Psoas muscle (tissue), 8 donors: ENCODE results near the gene MET. TPM values are rescaled to one million over a fixed set of nuclear protein-coding genes. Genes with fewer than 3 reads are reported as not detected.

Experiments
- ATAC-seq, 4 donors: fragments of 200-7000 bp; cut with Tn5 transposase; one replicate each; pipeline ENCODE4 v1.9.1; 2020; ENCODE audit warnings: moderate library complexity in 3 of 4, mild to moderate bottlenecking in 2 of 4
- DNase-seq, 2 donors: peaks; one replicate each; pipeline ENCODE4 v3.0.0-alpha.2; 2020
- H3K27ac ChIP-seq: fragments of 200-600 bp; one replicate; pipeline ENCODE4 v1.8.0; 2022
- H3K27me3 ChIP-seq, 3 donors: fragments of 200-600 bp in 1 of 3; one replicate each; pipeline versions ENCODE4 v1.6.1 to v1.8.0; 2013 to 2022; ENCODE audit warnings: low read length in 2 of 3, mild to moderate bottlenecking in 2 of 3, moderate library complexity in 1 of 3; ENCODE audit not compliant: insufficient read depth in 3 of 3
- H3K36me3 ChIP-seq, 2 donors: fragments of 200-600 bp in 1 of 2; one replicate each; pipeline versions ENCODE4 v1.6.1 to v1.8.0; 2013 to 2022; ENCODE audit warnings: low read depth in 1 of 2, mild to moderate bottlenecking in 1 of 2, moderate library complexity in 1 of 2; ENCODE audit not compliant: insufficient read depth in 1 of 2
- H3K4me1 ChIP-seq: fragments of 200-600 bp; one replicate; pipeline ENCODE4 v1.8.0; 2022
- H3K4me3 ChIP-seq: fragments of 200-600 bp; one replicate; pipeline ENCODE4 v1.8.0; 2022; ENCODE audit warnings: mild to moderate bottlenecking
- H3K9me3 ChIP-seq: fragments of 200-600 bp; one replicate; pipeline ENCODE4 v1.8.0; 2022
- CTCF ChIP-seq: fragments of 200-600 bp; IDR thresholded peaks from one replicate; pipeline ENCODE4 v1.8.0; 2022; ENCODE audit warnings: antibody characterized with exemption
- WGBS, 3 donors: extraction: QIAGEN DNeasy Blood & Tissue Kit; methylation state at CpG; one replicate each; pipeline versions ENCODE4 v1.1.6 to v1.1.7; 2013; 5-methylcytosine and 5-hydroxymethylcytosine counted together
- intact Hi-C, 2 donors: fragments of 100-400 bp; cut with DNase I; formaldehyde crosslinking; loops; one replicate each; pipeline versions ENCODE4 v1.11.0 to v1.14.2; 2022
- polyA plus RNA-seq, 3 donors: library from polyadenylated mRNA; stranded (reverse); fragments of 200-250 nt; gene quantifications; one replicate each; pipeline ENCODE4 v1.2.3, GENCODE V29; 2013
- total RNA-seq, 4 donors: library from RNA; stranded (reverse); fragmentation: NEBNext Ultra II Directional in 2 of 4; extraction: Animal tissue kit (Norgen Biotek cat#: 25700) in 2 of 4; gene quantifications; one replicate each; pipeline versions ENCODE4 v1.2.1 to v1.2.4, GENCODE V29; 2021 to 2023
- donor health status: healthy with polysubstance abuse.
- donor health status: DM: no; HTN: no; CAD: no; lungs with moderate emphysema.
- donor health status: Bipolar disorder and iron deficiency.
- donor health status: healthy.
- donor health status: DM: yes; HTN: yes; CAD: no.
- donor health status: DM: no; HTN: no; CAD: no.
- donor health status: DM: no; HTN: no; CAD: no.
- donor health status: DM: yes; HTN: yes; CAD: no.

The MET gene
- total and polyA plus RNA-seq, 7 donors, result 5.9 to 84.1 (median 23.2) TPM

- TF ChIP-seq CTCF, result no peak
- Histone ChIP-seq H3K27ac (peak overlapping the region; percentile 12), H3K36me3 (no peaks in the 10 kb centered on the region), H3K4me1 (peaks cover 36% of the 10 kb centered on the region), H3K4me3 (no peak overlapping the region), H3K27me3 (no peaks in the 10 kb centered on the region), H3K9me3 (no peaks in the 10 kb centered on the region)
- WGBS, 3 donors, result 60 to 73% (median 63%) methylated on average over 3 of the region's 3 CpGs
- intact Hi-C loops, result no loop called here
- DNase-seq (no peak), ATAC-seq (peak in 2 of 4 donors; percentile 9 to 35)
Observed at GRCh38 chr7:116727432-116728009, 55.5 kb downstream of the MET start.

DNA sequence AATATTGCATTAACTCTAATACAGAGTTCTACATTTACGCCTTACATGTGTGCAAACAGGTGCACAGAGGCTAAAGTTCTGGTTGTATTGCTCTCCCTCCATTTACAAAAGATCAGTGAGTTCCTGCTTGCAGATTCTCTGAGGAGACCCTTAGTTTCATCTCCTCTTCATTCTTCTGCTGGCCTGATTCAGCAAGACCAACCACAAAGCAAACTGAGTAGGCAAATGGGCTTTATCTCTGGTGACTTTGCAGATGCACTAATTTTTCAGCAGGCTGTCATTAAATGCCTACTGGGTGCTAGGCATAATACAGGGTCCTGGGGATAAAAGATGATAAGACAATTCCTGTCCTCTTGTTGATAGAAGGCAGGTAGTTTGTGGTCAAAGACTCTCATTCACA, 56.4 kb downstream of the MET start:
- no peak overlapping the region for H3K27ac ChIP-seq
- WGBS, 3 donors, result 82 to 100% (median 91%) methylated on average over 1 of the region's 1 CpG
- H3K4me1 ChIP-seq, result peaks cover 41% of the 10 kb centered on the region
- no peaks in the 10 kb centered on the region for H3K27me3 ChIP-seq
- no peak for TF ChIP-seq CTCF
- no peaks in the 10 kb centered on the region for H3K36me3 ChIP-seq
- no peak for DNase-seq
- no peaks in the 10 kb centered on the region for H3K9me3 ChIP-seq
- no peak overlapping the region for H3K4me3 ChIP-seq
- intact Hi-C loops, result no loop called here
- no peak for ATAC-seq

DNA sequence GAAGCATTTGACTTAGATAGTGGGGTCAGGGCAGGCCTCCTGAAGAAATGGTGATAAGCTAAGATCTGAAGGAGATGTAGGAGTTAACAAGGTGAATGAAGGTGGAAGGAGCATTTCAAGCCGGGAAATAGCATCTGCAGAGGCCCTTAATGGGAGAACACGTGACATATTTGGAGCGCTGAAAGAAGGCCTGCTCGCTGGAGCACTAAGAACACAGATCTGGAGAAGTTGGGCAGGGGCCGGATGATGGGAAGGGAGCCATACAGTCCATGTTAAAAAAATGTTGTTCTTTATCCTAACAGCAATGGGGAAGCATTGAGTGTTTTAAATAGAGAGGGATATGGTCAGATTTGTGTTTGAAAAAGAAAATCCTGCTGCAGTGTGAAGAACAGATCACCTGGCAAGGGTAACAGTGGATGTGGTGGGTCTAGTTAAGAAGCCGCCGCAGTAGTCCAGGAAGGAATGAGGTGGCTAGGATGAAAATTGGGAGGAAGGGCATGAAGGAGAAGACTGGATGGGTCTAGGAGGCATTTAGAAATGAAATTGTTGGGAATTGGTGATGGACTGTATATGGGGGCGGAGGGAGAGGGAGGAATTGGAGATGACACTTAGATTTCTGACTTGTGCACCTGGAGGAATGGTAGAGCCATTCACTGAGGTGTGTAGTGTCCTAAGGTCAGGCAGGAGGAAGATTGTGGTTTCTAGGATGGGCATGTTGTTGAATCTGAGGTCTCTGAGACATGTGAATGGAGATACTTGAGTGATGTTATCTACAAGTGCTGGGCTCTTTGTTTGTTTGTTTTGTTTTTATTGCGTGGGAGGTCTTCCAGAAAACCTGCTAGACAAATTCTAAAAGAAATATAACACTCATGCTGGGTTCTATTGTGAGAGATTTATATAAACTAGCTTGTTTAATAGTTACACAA, 58.4 kb downstream of the MET start:
- H3K27me3 ChIP-seq, result no peaks in the 10 kb centered on the region
- DNase-seq (no peak), ATAC-seq (no peak)
- no peak overlapping the region for H3K27ac ChIP-seq
- peaks cover 52% of the 10 kb centered on the region for H3K4me1 ChIP-seq
- intact Hi-C loops, result loop anchor here in 1 of 2 donors (5.0 kb wide), 1 partner anchor 47 kb away; no protein-coding TSS in a partner anchor
- WGBS, 3 donors, result 90 to 95% (median 91%) methylated on average over 9 of the region's 9 CpGs
- peak overlapping the region; percentile 5 for H3K4me3 ChIP-seq
- peaks cover 0 to 3% of the 10 kb centered on the region in 2 donors for H3K36me3 ChIP-seq
- no peak for TF ChIP-seq CTCF
- no peaks in the 10 kb centered on the region for H3K9me3 ChIP-seq

- Histone ChIP-seq H3K27ac (no peak overlapping the region), H3K36me3 (peaks cover 0 to 3% of the 10 kb centered on the region in 2 donors), H3K4me1 (peaks cover 52% of the 10 kb centered on the region), H3K27me3 (no peaks in the 10 kb centered on the region), H3K4me3 (peak overlapping the region; percentile 5), H3K9me3 (no peaks in the 10 kb centered on the region)
- intact Hi-C loops, result loop anchor here in 1 of 2 donors (5.0 kb wide), 1 partner anchor 46 kb away; no protein-coding TSS in a partner anchor
- no peak for ATAC-seq
- DNase-seq, result no peak
- 37 to 42% (median 38%) methylated on average over 1 of the region's 1 CpG for WGBS, 3 donors
- TF ChIP-seq CTCF, result no peak
Observed at GRCh38 chr7:116731023-116731395, 59.0 kb downstream of the MET start.
